GM18867 (cell line): ENCODE measurements around the gene THY1.
"Not testable (repeated sequence)": the region's sequence is repeated elsewhere in the genome, so short reads cannot be mapped to it uniquely, and the experiment has no call there.

ENCODE experiments used
- ATAC-seq: cut with Tn5 transposase; IDR thresholded peaks from one replicate; pipeline ENCODE4 v1.9.1; 2021; ENCODE audit warnings: mild to moderate bottlenecking, moderate library complexity; ENCODE audit not compliant: unreplicated experiment

The THY1 gene

DNA sequence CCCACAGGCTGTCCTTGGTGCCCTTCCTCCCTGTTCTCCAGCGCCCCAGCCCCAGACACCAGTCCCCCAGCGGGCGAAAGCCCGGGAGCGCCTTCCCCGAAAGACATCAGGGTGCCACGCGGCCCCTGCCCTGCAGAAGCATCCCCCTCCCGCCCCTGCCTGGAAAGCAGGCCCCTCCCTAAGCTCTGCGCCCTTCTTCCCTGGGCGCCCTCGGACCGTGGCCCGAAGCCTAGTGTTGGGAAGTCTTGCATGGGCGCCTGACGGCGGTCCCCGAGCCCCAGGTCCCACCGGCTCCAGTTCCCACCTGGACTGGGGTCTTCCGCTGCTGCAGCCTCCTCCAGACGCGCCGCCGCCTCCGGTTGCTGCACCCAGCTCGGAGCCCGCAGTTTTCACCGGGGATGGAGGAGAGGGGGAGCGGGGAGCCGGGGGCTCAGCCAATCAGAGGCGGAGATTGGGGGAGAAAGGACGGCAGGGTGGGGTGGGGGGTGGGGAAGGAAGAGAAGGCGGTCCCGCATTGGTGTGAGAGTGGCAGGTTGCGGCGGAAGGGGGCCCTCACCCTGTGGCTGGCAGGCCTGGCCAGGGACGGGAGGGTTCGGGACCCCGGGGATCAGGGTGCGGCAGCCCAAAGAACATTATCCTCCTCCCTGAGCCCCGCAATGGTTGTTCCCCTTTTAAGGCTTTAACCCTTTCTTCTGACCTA lies at the start of gene THY1:
TSS of gene THY1 (minus strand) at position 364 of the 700 bp plus-strand sequence. CDS start 2,267 bp downstream, outside the sequence.
- ATAC-seq = no peak

DNA sequence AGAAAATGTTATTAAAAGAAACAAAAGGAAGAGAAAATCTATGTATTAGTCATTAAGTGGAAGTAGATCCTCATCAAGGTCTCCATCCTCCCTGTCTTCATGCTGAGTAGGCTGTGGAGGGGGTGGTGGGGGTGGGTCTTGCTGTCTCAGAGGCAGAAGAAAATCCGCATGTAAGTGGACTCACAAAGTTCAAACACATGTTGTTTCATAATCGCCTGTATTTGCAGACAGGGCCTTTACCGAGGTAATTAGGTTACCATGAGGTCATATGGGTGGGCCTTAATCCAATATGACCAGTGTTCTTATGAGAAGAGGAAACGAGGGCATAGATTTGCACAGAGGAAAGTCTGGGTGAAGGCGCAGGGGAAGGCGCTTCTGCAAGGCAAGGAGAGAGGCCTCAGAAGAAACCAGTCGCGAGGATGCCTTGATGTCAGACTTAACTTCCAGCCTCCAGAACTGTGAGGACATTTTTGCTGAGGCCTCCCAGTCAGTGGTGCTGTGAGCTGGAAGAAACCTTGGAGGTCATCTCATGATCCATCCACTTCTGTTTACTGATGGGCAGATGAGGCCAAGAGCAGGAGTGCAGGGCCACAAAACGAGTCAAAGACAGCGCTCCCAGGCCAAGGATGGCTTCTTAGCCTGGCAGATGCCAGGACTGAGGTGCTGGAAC lies 49.3 kb upstream of the THY1 start:
- no peak for ATAC-seq

DNA sequence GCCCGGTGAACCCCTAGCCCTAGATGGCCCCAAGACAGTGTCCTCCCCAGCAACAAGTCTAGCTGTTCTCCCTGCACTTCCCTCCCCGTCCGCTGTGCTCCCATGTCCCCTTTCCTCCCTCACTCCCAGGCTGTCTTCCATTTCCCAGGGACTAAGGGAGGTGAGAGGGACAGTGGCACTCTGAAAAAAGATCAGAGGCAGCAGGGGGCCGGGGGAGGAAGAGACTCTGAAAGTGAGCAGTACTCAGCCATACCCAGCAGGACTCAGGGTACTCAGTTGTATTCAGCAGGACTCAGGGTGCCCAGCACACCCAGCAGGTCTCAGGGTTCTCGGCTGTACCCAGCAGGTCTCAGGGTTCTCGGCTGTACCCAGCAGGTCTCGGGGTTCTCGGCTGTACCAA lies 48.4 kb upstream of the THY1 start:
- ATAC-seq = no peak

DNA sequence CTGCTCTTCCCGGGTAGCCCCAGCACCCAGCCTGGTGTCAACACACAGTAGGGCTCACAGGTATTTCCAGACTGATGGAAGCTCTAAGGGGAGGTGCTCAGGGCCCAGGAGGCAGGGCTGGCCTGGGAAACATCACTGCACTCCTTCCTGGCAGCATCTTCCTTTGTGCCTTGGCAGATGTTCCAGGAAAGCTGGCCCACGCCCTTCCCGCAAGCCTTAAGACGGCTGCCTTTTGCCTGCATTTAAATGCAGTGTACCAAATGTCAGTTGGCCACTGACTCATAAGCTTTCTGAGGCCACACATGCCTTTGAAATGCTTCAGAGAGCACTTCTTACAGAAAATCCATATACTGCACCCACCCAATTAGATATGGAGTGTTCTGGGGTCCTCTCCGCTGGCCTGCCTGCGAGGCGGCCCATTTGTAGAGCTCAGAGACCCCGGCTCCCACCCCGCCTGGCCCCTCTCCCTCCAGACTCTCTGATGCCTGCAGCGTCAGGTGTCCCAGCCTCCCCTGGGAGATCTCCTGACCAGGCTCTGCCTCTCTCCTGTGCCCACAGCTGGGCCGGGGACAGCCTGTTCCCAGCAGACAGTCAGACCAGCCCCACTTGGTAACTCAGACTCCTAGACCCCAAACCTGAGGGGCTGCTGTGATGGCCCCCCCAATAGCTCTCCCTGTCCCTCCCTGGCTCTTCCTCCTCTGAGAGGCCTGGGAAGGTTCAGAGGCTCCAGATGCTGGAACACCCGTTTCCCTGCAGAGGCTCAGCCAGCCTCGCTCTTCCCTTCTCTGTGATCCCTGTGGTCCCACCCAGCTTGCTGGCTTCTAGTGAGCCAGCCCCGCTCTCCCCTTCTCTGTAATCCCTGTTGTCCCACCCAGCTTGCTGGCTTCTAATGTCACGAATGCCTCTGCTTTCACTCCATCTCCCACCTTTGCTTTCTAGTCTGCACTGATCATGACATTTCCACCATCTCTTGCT lies 47.6 kb upstream of the THY1 start:
- ATAC-seq = no peak

DNA sequence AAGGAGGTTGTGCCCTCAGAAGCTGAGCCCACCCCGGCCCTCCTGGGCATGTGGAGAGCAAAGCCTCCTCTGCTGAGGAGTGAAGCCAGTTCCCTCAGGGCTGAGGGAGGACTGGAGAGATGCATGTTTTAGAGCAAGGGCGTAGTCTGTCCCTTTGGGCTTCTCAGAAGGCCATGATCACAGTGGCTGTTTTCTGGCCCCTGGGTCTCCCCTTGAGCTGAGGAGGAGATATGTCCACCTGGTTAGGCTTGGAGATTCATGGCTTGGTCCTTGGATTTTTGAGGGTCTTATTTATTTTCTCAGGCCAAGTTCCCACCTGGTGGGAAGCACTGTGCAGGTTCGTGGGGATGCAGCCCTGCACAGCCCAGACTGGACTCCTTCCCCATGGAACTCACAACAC lies 46.5 kb upstream of the THY1 start:
- no peak for ATAC-seq

DNA sequence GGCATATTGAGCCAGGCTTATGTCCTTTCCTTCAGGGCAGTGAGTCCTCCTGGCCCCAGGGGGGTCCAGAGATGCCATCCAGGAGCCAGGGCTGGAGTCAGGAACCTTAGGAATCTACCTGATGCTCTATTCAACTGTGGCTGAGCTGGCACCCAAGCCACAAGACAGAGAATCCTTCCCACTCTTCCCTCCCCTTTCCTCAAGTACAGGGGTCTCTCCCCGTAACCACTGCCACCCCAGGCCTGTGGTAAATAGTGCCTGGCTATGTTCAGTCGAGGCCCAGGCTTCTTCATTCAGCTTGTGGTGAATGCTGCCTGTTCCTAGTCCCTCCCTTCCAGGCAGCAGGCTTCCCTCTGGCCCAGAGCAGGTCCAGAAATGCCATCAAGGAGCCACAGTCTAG lies 45.5 kb upstream of the THY1 start:
- no peak for ATAC-seq

DNA sequence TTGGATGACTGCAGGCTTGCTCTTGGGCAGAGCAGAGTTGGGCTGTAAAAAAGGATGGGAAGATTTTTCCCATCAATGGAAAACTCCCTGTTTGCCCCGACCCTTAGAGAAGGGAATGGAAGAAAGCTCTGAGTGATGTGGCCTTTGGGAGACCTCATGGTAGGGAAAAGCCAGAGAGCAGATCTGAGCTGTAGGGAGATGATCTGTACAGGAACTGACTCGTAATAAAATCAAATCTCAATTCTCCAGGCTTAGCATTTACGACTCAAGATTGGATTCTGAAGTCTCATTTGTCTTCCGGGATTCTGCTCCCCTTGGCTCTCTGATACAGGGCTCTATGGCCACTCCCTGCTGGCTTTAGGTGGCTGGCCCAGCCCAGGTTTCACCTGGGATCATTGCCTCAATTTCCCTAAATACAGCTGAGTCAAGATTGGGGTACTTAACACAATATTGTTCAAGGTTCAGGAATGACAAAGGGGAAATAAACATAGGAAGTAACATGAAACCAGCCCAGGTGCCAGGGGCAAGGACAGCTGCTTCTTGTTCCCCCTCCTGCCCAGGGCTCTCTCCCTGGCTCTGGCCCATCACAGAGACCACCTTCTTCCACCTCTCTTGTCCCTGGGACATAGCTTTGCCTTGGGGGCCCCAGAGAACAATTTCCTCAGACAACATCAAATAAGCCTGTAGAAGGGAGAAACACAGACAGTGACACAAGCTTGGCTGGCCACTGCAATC lies 38.4 kb upstream of the THY1 start:
- ATAC-seq = no peak

DNA sequence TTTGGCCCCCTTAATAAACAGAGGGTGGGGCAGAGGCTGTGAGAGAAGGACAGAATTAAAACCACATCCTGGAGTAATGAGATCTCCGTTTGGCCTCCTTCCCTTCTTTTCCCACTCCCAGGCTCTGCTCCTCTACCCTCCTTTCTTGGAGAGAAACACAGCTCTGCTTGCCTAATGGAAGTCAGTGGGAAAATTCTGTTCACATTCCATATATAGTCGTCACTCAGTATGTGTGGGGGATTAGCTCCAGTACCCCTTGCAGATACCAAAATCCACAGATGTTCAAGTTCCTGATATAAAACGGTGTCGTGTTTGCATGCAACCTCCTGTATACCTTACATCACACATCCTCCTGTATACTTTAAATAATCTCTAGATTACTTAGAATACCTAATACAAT lies 37.6 kb upstream of the THY1 start:
- no peak for ATAC-seq

DNA sequence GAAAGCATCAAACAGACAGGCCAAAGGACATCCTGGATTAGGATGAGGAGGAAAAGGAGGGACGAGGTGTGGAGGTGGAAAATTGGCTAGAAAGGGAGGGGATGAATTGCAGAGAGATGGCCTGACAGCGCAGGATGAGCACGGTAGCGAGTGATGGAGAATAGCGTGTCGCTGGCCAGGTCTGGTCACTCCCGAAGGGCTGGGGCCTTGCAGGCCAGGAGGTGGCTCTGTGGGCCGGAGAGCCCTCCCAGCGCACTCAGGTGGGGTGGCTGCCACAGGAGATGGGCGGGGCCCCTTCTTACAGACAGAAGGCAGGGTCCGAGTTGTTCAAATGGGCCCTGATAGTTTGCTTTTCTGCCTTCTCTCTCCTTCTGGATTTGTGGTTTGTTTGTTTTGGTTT lies 37.1 kb upstream of the THY1 start:
- ATAC-seq = no peak

DNA sequence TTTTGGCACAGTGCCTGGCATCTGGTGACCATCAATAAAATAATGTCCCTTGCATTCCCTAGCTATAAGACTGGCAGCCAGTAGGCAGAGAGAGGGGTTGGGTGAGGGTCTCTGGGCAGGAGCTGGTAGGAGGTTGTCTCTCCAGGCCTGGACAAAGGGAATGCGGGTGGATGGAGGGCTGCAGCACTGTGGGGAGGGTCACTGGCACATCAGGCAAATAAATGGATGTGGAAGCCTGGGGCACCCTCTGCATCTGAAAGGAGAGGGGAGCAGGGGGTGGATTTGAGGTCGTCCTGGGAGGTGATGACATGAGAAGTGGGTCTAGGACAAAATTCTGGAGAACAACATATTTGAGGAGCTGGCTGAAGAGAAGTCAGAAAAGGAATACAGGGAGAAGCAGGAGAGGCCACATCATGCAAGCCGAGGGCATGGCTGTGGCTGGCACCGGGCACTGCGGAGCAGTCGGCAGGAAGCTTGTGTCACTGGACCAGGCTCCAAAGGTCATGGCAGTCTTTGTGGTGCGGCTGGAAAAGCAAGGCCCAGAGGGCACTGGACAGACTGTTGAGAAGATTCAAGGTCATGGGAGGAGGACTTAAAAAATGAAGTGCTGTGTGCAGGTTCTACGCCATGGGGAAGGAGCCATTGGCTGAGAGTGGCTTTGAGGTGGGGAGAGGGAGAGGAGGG lies 36.5 kb upstream of the THY1 start:
- ATAC-seq = no peak

DNA sequence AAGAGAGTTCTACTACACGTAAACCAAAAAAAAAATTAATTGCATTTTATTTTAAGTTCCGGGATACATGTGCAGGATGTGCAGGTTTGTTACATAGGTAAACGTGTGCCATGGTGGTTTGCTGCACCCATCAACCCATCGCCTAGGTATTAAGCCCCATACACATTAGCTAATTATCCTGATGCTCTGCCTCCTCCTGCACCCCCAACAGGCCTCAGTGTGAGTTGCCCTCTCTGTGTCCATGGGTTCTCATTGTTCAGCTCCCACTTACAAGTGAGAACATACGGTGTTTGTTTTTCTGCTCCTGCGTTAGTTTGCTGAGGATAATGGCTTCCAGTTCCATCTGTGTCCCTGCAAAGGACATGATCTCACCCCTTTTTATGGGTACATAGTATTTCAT lies 32.7 kb upstream of the THY1 start:
- ATAC-seq = not testable (repeated sequence)

DNA sequence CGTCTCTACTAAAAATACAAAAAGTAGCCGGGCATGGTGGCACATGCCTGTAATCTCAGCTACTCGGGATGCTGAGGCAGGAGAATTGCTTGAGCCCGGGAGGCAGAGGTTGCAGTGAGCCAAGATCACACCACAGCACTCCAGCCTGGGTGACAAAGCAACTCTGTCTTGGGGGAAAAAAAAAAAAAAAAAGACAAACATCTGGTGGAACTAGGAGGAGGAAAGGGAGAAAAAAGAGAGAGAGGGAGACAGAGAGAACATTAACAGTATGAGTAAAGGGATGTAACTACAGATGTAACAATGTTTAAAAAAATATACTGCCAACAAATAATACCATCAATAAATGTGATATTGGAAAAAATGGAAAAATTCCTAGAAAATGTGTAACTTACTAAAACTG lies 32.3 kb upstream of the THY1 start:
- ATAC-seq = not testable (repeated sequence)

DNA sequence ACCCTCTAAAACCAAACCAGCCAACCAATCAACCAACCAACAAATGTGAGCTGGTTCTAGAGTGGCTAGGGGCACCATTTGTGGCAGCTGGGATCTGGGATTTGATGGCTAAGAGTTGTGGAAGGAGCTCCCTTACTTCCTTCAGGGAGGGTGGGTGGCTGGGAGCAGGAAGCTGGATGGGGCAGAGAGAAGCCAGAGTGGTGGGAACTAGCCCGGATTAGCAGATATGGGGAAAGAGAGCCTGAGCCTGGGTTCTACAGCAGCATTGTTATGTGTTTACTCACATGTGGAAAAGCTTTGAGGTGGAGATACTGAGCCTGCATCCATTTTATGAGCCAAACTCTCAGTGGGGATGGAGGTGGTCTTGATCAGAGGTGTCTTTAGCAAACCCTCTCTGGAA lies 30.9 kb upstream of the THY1 start:
- ATAC-seq = no peak

DNA sequence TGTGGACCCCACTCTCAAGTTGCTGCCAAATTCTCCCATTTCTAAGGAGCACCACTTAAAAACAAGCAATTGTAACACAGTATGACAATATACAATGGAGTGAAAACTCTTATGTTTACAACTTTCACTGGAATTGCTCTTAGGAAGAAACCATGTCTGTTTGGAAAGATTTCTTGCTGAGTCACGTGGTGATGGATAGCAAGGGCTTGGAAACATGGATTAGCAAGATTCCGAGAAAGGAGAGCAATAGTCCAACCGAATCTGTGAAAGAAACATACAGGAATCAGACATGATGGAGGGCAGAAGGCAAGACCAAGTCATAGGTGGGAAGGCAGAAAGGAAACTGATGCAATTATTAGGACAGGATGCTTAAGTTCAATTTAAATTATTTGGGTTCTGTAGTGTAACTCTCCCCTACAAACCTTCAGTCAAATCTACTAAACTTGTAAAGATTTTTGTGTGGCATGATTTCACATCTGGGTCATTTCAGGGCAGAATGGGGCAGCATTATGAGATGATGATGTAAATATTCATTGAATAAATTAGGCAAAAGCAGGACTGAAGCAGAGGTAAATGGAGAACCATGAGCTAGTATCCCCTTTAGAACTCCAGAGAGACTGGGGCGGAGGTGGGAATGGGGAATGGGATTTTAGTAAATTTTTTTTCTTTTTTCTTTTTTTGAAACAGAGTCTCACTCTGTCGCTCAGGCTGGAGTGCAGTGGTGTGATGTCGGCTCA lies 27.8 kb upstream of the THY1 start:
- no peak for ATAC-seq

DNA sequence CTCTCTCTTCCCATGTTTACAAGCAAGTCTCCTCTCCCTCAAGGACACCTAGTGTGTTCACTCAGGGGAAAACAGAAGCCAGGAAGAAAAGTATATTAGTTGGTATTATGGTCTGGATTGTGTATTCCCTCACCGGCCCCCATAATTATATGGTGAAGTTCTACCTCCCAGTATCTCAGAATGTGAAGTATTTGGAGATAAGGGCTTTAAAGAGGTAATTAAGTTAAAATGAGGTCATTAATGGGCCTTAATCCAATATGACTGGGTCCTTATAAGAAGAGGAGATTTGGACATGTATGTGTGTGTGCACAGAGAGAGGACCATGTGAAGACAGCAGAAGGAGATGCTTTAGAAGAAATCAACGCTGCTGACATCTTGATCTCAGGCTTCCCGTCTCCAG lies 26.5 kb upstream of the THY1 start:
- no peak for ATAC-seq

DNA sequence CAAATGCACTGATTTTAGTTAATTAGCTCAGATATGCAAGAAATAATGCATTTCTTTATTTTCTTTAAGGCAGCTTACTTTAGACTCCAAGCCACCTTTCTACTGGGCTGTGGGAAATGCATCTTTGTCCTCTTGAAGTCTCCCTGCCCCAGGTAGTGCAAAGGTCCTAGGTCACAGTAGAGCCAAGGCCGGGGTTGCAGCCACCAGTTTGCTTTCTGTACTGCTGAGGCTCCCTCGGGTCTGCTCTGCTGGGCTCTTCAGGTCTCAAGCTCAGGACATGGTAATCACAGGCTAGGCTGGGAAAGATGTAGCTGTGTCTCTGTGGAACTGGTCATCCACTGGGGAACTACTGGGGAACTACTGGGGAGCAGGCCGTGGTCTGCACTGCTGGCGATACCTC lies 25.4 kb upstream of the THY1 start:
- ATAC-seq = no peak

DNA sequence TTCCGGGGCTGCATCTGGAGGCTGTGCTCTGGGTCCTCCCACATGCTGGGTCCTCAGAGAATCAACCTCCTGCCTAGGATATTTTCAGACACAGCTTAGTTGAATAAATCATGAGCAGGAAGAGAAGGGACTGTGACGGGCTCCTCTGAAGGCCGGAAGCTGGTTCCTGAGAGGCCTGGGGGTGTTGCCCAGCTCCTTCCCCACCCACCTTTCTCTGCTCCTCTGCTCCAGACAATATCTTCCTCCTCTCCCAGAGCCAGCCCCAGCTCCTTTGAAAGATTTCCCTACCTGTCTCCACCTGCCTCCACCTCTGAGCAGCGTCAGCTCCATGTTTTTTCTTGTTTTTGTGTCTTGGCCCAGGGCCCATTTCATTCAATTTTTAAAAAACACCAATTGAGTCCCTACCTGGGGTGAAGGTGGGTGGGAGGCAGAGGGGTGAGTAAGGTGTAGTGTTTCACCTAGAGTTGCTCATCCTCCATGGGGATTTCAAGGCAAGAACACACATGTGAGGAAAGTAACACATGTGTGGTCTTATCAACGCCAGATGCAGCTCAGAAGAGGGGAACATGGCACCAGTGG lies 24.8 kb upstream of the THY1 start:
- no peak for ATAC-seq

DNA sequence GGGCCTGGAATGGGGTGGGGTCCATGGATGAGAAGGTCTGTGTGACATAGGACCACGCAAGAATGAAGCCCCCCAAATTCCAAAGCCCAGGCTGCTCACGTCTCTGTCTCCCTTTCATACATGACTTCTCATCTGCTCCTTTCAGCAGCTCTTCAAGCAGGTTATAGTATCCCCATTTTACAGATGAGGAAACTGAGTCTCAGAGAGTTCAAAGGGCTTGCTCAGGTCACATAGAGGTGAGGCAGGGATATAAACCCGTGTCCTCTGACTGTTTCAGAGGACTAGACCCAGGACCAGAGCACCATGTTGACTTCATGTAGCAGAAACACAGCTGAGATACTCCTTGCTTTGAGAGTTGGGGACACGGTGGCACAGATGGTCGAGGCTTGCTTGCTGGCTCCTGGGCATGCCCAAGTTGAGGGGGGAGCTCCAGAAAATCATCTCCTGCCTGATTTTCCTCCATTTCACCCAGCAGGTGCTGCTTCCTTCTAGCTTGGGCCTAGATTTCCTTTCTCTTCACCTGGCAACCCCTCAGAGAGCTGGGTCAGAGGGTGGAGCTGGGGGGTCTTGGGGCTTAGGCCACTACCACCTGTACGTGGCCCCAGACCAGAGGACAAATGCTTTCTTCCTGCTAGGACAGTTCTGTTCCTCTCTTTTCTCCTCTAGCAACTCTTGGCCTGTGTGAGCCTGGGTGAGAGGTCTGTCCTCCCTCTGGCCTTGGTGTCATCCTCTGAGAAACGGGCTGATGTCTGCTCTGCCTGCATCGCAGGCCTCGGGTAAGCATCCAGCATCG lies 24.1 kb upstream of the THY1 start:
- ATAC-seq = no peak

DNA sequence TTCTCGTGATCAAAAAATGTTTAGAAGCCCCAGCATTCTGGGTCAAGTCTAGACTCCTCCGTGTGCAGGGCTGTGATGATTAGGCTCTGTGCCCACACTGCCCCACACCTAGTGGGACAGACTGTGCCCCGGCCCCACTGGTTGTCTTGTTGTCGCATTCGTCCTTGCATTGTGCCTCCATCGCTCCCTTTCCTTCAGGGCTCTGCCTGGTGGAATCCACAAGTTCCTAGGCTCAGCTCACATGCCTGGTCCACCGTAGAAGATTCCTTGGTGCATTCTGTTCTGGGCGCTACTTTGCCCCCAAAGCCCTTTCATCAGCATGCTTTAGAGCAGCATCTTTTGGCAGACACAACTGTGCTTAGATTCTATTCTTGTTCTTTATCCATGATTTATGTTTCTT lies 23.5 kb upstream of the THY1 start:
- no peak for ATAC-seq
